ENCODE measurements around the gene ANKDD1A. TPM values are rescaled to one million over a fixed set of nuclear protein-coding genes. Genes with fewer than 3 reads are reported as not detected.

Gene ANKDD1A
- total RNA-seq, 1 experiment from 2014 or later: 6.1 TPM

- TF ChIP-seq ZNF281 (CRISPR knock-in tag; IDR thresholded peaks at IDR 0.05) (no peak), ZNF423 (CRISPR knock-in tag; IDR thresholded peaks at IDR 0.05) (no peak), ATF2 (CRISPR knock-in tag; IDR thresholded peaks at IDR 0.05; ENCODE audit: borderline replicate concordance, low read depth) (no peak), NFATC4 (CRISPR knock-in tag; IDR thresholded peaks at IDR 0.05) (no peak), JUN (CRISPR knock-in tag; IDR thresholded peaks at IDR 0.05) (no peak), TEAD4 (CRISPR knock-in tag; IDR thresholded peaks at IDR 0.05) (no peak), ZNF425 (CRISPR knock-in tag; conservative IDR thresholded peaks at IDR 0.05) (no peak), CTCF (IDR thresholded peaks at IDR 0.05) (no peak), CBFB (CRISPR knock-in tag; IDR thresholded peaks at IDR 0.05; ENCODE audit: low read depth) (no peak), STAT6 (CRISPR knock-in tag; conservative IDR thresholded peaks at IDR 0.05; ENCODE audit: low read depth) (no peak), AFF4 (CRISPR knock-in tag; IDR thresholded peaks at IDR 0.05; ENCODE audit: borderline replicate concordance) (no peak), ZNF138 (CRISPR knock-in tag; conservative IDR thresholded peaks at IDR 0.05) (no peak), SMAD3 (CRISPR knock-in tag; IDR thresholded peaks at IDR 0.05; ENCODE audit: borderline replicate concordance) (no peak), NFE2L1 (CRISPR knock-in tag; IDR thresholded peaks at IDR 0.05) (no peak)
Measured at GRCh38 chr15:64883100-64883581, 28.6 kb upstream of the ANKDD1A start (continued).

Measured in WTC11 (cell line).